ENCODE measurements around the gene RNGTT.

RNGTT gene

DNA sequence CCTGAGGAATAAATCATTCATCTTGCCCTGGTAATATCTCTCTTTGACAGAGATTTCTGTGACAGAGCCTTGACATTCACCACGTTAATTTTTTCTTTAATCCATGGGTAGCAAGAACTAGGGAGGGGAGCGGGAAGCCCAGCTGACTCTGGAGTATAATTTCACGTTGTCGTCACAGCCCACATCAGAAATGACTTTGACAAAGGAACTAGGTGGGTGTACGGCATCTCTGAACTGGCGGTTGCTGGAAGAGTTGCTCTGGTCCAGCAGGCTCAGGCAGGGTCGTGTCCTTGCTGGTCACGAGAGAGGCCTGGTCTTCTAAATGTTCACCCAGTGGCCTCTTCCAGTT, 400.2 kb downstream of the RNGTT start:
- H3K4me1 ChIP-seq (ENCODE audit: insufficient read depth, low read length, poor library complexity, severe bottlenecking) = no peaks in the 10 kb centered on the region
- no peaks in the 10 kb centered on the region for H3K9me2 ChIP-seq (replicated peaks; ENCODE audit: low read depth, low read length)
- H3F3A ChIP-seq (ENCODE audit: low read depth) = no peaks in the 10 kb centered on the region
- H3K4me3 ChIP-seq (ENCODE audit: low read length, poor library complexity, severe bottlenecking) = no peak overlapping the region
- H3K4me2 ChIP-seq (ENCODE audit: low read depth, low read length, poor library complexity, severe bottlenecking) = no peak overlapping the region
- no peaks in the 10 kb centered on the region for H3K27me3 ChIP-seq (ENCODE audit: insufficient read depth, low read length, poor library complexity, severe bottlenecking)
- H2AFZ ChIP-seq (ENCODE audit: low read length) = no peak overlapping the region
- no peaks in the 10 kb centered on the region for H4K20me1 ChIP-seq (ENCODE audit: insufficient read depth, low read length, poor library complexity, severe bottlenecking)
- no peaks in the 10 kb centered on the region for H3K9me3 ChIP-seq (ENCODE audit: insufficient read depth, low read depth, low read length)
- TF ChIP-seq, protein P1, sequence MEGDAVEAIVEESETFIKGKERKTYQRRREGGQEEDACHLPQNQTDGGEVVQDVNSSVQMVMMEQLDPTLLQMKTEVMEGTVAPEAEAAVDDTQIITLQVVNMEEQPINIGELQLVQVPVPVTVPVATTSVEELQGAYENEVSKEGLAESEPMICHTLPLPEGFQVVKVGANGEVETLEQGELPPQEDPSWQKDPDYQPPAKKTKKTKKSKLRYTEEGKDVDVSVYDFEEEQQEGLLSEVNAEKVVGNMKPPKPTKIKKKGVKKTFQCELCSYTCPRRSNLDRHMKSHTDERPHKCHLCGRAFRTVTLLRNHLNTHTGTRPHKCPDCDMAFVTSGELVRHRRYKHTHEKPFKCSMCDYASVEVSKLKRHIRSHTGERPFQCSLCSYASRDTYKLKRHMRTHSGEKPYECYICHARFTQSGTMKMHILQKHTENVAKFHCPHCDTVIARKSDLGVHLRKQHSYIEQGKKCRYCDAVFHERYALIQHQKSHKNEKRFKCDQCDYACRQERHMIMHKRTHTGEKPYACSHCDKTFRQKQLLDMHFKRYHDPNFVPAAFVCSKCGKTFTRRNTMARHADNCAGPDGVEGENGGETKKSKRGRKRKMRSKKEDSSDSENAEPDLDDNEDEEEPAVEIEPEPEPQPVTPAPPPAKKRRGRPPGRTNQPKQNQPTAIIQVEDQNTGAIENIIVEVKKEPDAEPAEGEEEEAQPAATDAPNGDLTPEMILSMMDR (conservative IDR thresholded peaks at IDR 0.05; ENCODE audit: low read length) = no peak
- no peak for TF ChIP-seq EZH2phosphoT487 (IDR thresholded peaks at IDR 0.05; ENCODE audit: borderline replicate concordance)
- no peak overlapping the region for H3K9ac ChIP-seq (ENCODE audit: low read depth, low read length, poor library complexity, severe bottlenecking)
- no peaks in the 10 kb centered on the region for H3K36me3 ChIP-seq (ENCODE audit: insufficient read depth, low read length)
- H3K79me2 ChIP-seq (ENCODE audit: insufficient read depth, low read length) = no peaks in the 10 kb centered on the region

DNA sequence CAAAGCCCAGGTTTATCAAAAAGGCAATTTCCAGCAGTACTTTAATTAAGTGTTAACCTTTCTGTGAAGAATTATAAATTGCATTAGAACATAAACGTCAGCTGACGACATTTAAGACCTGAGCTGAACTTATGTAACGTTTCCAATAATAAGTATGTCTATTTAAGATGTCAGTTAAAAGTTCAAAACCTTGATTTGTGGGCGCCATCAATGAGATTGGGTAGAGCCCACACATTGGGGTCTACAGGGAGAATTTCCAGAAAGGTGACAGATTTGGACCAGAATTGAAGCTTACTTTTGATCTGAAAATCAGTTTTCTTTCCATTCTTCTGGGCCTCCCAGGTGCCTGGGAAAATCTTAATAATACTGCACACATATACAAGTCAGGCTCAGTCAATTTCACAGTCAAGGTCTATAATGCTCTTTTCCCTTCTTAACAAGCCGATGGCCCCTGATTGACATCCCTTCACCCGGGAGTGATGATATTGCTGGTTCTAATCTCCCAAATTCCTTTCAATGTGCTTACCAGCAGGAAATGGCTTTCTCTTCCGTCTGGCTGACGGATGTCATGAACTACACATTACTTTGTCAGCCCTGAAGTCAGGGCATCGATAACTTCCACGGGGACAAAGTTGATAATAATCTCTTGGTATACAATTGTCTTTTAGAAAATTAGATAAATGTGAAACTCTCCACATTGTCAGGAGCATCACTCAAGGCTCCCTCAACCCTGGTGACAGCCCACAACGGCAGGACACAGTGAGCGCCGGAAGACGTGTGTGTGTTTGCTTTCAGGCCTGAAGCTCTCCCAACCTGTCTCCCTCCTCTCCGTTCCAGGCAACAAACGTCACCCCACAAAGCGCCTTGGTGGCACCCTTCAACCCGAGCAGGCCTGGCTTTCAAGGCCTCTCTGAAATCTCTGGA, 400.8 kb downstream of the RNGTT start:
- Histone ChIP-seq H3K4me3 (ENCODE audit: low read length, poor library complexity, severe bottlenecking) (no peak overlapping the region), H3K79me2 (ENCODE audit: insufficient read depth, low read length) (no peaks in the 10 kb centered on the region), H3K4me2 (ENCODE audit: low read depth, low read length, poor library complexity, severe bottlenecking) (no peak overlapping the region), H3F3A (ENCODE audit: low read depth) (no peaks in the 10 kb centered on the region), H3K9me3 (ENCODE audit: insufficient read depth, low read depth, low read length) (no peaks in the 10 kb centered on the region), H4K20me1 (ENCODE audit: insufficient read depth, low read length, poor library complexity, severe bottlenecking) (no peaks in the 10 kb centered on the region), H3K9ac (ENCODE audit: low read depth, low read length, poor library complexity, severe bottlenecking) (no peak overlapping the region), H2AFZ (ENCODE audit: low read length) (no peak overlapping the region), H3K9me2 (replicated peaks; ENCODE audit: low read depth, low read length) (no peaks in the 10 kb centered on the region), H3K27me3 (ENCODE audit: insufficient read depth, low read length, poor library complexity, severe bottlenecking) (no peaks in the 10 kb centered on the region), H3K36me3 (ENCODE audit: insufficient read depth, low read length) (no peaks in the 10 kb centered on the region), H3K4me1 (ENCODE audit: insufficient read depth, low read length, poor library complexity, severe bottlenecking) (no peaks in the 10 kb centered on the region)
- no peak for TF ChIP-seq EZH2phosphoT487 (IDR thresholded peaks at IDR 0.05; ENCODE audit: borderline replicate concordance)
- TF ChIP-seq, protein P1 (conservative IDR thresholded peaks at IDR 0.05; ENCODE audit: low read length) = no peak

DNA sequence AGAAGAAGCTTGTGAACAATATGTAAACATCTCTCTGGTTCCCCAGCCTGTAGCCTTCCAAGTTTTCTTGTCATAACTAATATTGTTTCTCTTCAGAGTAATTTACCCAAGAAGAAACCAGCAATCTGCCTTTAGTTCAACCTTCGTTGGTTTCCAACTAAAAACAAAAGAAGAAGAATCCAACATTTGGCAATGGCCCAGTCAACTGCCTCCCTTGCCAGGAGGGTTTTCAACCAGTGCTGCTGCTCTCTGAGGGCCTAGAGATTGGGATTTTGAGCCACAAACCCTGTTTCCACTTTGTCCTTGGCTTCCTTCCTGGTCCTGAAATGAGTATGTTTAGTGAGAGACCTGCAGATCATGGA, 401.5 kb downstream of the RNGTT start:
- Histone ChIP-seq H3K9ac (ENCODE audit: low read depth, low read length, poor library complexity, severe bottlenecking) (no peak overlapping the region), H3K9me2 (replicated peaks; ENCODE audit: low read depth, low read length) (no peaks in the 10 kb centered on the region), H3K9me3 (ENCODE audit: insufficient read depth, low read depth, low read length) (no peaks in the 10 kb centered on the region), H3K4me2 (ENCODE audit: low read depth, low read length, poor library complexity, severe bottlenecking) (no peak overlapping the region), H3K27me3 (ENCODE audit: insufficient read depth, low read length, poor library complexity, severe bottlenecking) (no peaks in the 10 kb centered on the region), H3K4me1 (ENCODE audit: insufficient read depth, low read length, poor library complexity, severe bottlenecking) (no peaks in the 10 kb centered on the region), H3F3A (ENCODE audit: low read depth) (no peaks in the 10 kb centered on the region), H4K20me1 (ENCODE audit: insufficient read depth, low read length, poor library complexity, severe bottlenecking) (no peaks in the 10 kb centered on the region), H3K79me2 (ENCODE audit: insufficient read depth, low read length) (no peaks in the 10 kb centered on the region), H2AFZ (ENCODE audit: low read length) (no peak overlapping the region), H3K36me3 (ENCODE audit: insufficient read depth, low read length) (no peaks in the 10 kb centered on the region), H3K4me3 (ENCODE audit: low read length, poor library complexity, severe bottlenecking) (no peak overlapping the region)
- no peak for TF ChIP-seq EZH2phosphoT487 (IDR thresholded peaks at IDR 0.05; ENCODE audit: borderline replicate concordance)
- TF ChIP-seq, protein P1 (conservative IDR thresholded peaks at IDR 0.05; ENCODE audit: low read length) = no peak

Data from Loucy (cell line).